HuH-7 (cell line): ENCODE measurements around the gene AP4E1.
"Not testable (repeated sequence)": the region's sequence is repeated elsewhere in the genome, so short reads cannot be mapped to it uniquely, and the experiment has no call there.

Experiments used
- DNase-seq: peaks from one replicate; pipeline ENCODE4 v3.0.0; 2011; ENCODE audit warnings: low spot score

Gene AP4E1

GRCh38 chr15:50950745-50951144 is 42.3 kb downstream of the AP4E1 start:
- DNase-seq: not testable (repeated sequence)

GRCh38 chr15:50953302-50953701 is 44.8 kb downstream of the AP4E1 start:
- DNase-seq: no peak

GRCh38 chr15:50954837-50955236 is 46.4 kb downstream of the AP4E1 start:
- not testable (repeated sequence) for DNase-seq

GRCh38 chr15:50959717-50960116 is 51.2 kb downstream of the AP4E1 start:
- DNase-seq: no peak

GRCh38 chr15:50964075-50964474 is 55.6 kb downstream of the AP4E1 start:
- DNase-seq: no peak

- no peak for DNase-seq
These were observed 59.9 kb downstream of the AP4E1 start for GRCh38 chr15:50968353-50968752.

GRCh38 chr15:50970524-50970923 is 62.0 kb downstream of the AP4E1 start:
- DNase-seq: no peak

- DNase-seq: no peak
These were observed 62.6 kb downstream of the AP4E1 start for GRCh38 chr15:50971115-50971514.

GRCh38 chr15:50971542-50971941 is 63.1 kb downstream of the AP4E1 start:
- DNase-seq: no peak

GRCh38 chr15:50973605-50974004 is 65.1 kb downstream of the AP4E1 start:
- DNase-seq: no peak

- no peak for DNase-seq
These were observed 68.7 kb downstream of the AP4E1 start for GRCh38 chr15:50977162-50977561.

GRCh38 chr15:50978580-50978979 is 70.1 kb downstream of the AP4E1 start:
- DNase-seq: no peak

GRCh38 chr15:50979041-50979440 is 70.6 kb downstream of the AP4E1 start:
- no peak for DNase-seq

- DNase-seq: no peak
These were observed 85.1 kb downstream of the AP4E1 start for GRCh38 chr15:50993598-50993997.

- no peak for DNase-seq
These were observed 88.2 kb downstream of the AP4E1 start for GRCh38 chr15:50996641-50997040.

- DNase-seq: no peak
These were observed 89.0 kb downstream of the AP4E1 start for GRCh38 chr15:50997371-50998051.

GRCh38 chr15:51004103-51004551 is 95.6 kb downstream of the AP4E1 start:
- DNase-seq: peak; percentile 9

GRCh38 chr15:51006336-51006985 is 98.0 kb downstream of the AP4E1 start:
- no peak for DNase-seq

GRCh38 chr15:51007131-51007666 is 98.7 kb downstream of the AP4E1 start:
- no peak for DNase-seq

- no peak for DNase-seq
These were observed 102.7 kb downstream of the AP4E1 start for GRCh38 chr15:51011212-51011611.

GRCh38 chr15:51016615-51017014 is 108.1 kb downstream of the AP4E1 start:
- no peak for DNase-seq

- no peak for DNase-seq
These were observed 113.7 kb downstream of the AP4E1 start for GRCh38 chr15:51022206-51022605.

GRCh38 chr15:51023499-51023898 is 115.0 kb downstream of the AP4E1 start:
- DNase-seq: no peak
